DOHH2 (cell line): Measurements from ENCODE around the gene ANAPC2.

ENCODE experiments used
- H3F3A ChIP-seq: fragments of 200-600 bp; sonication (generic), shearing (Covaris generic); 2 replicates; pipeline ENCODE4 v1.6.0; 2016; ENCODE audit warnings: antibody characterized with exemption, mild to moderate bottlenecking; ENCODE audit not compliant: control insufficient read depth, insufficient read depth
- H3K27ac ChIP-seq: fragments of 200-600 bp; sonication (generic); 2 replicates; pipeline ENCODE4 v1.5.1; 2014; ENCODE audit warnings: low read depth, mild to moderate bottlenecking, low read length, moderate library complexity
- H3K27me3 ChIP-seq: fragments of 200-600 bp; sonication (generic); 2 replicates; pipeline ENCODE4 v1.6.1; 2014; ENCODE audit warnings: mild to moderate bottlenecking, low read length, mixed read lengths; ENCODE audit not compliant: control insufficient read depth
- H3K36me3 ChIP-seq: fragments of 200-600 bp; sonication (generic); 2 replicates; pipeline ENCODE4 v1.6.1; 2014; ENCODE audit warnings: mild to moderate bottlenecking, low read length, moderate library complexity, mixed read lengths; ENCODE audit not compliant: control insufficient read depth
- H3K4me1 ChIP-seq: fragments of 200-600 bp; sonication (generic); 2 replicates; pipeline ENCODE4 v1.6.1; 2014; ENCODE audit warnings: mild to moderate bottlenecking, low read length, mixed read lengths; ENCODE audit not compliant: control insufficient read depth
- H3K4me2 ChIP-seq: fragments of 200-600 bp; sonication (generic); 2 replicates; pipeline ENCODE4 v1.6.0; 2014; ENCODE audit warnings: mild to moderate bottlenecking, low read length, moderate library complexity
- H3K4me3 ChIP-seq: fragments of 200-600 bp; sonication (generic); 2 replicates; pipeline ENCODE4 v1.5.1; 2014; ENCODE audit warnings: mild to moderate bottlenecking, low read length, mixed read lengths
- H3K79me2 ChIP-seq: fragments of 200-600 bp; sonication (generic); 2 replicates; pipeline ENCODE4 v1.6.1; 2014; ENCODE audit warnings: mild to moderate bottlenecking, low read length, mixed read lengths; ENCODE audit not compliant: control insufficient read depth
- H3K9me2 ChIP-seq: fragments of 200-600 bp; sonication (generic); replicated peaks from 2 replicates; pipeline ENCODE4 v1.6.1; 2014; ENCODE audit warnings: mild to moderate bottlenecking, low read length, mixed read lengths; ENCODE audit not compliant: control insufficient read depth
- H3K9me3 ChIP-seq: fragments of 200-600 bp; sonication (generic); 2 replicates; pipeline ENCODE4 v1.6.1; 2014; ENCODE audit warnings: antibody characterized with exemption, low read length, mixed read lengths; ENCODE audit not compliant: control insufficient read depth, insufficient read depth
- H4K20me1 ChIP-seq: fragments of 200-600 bp; sonication (generic); 2 replicates; pipeline ENCODE4 v1.6.0; 2014; ENCODE audit warnings: low read depth, mild to moderate bottlenecking, antibody characterized with exemption, low read length, moderate library complexity; ENCODE audit not compliant: control insufficient read depth, insufficient read depth
- CTCF ChIP-seq: fragments of 200-600 bp; sonication (generic); IDR thresholded peaks from one replicate; pipeline ENCODE4 v1.5.1; 2014; ENCODE audit warnings: antibody characterized with exemption, mild to moderate bottlenecking, low read depth, low read length; ENCODE audit not compliant: poor library complexity, severe bottlenecking
- EZH2phosphoT487 ChIP-seq: fragments of 200-600 bp; sonication (generic); IDR thresholded peaks from 2 replicates; pipeline ENCODE4 v1.6.1; 2017; ENCODE audit warnings: borderline replicate concordance, mild to moderate bottlenecking, antibody characterized with exemption, low read length, moderate library complexity, mixed read lengths

Gene ANAPC2

GRCh38 chr9:137163365-137163715, 25.0 kb downstream of the ANAPC2 start:
- Histone ChIP-seq H3F3A (no peaks in the 10 kb centered on the region), H3K4me1 (peaks cover 19% of the 10 kb centered on the region), H3K27me3 (peaks cover 33% of the 10 kb centered on the region), H3K4me2 (no peak overlapping the region), H3K9me2 (no peaks in the 10 kb centered on the region), H3K79me2 (no peaks in the 10 kb centered on the region), H3K4me3 (no peak overlapping the region), H3K9me3 (no peaks in the 10 kb centered on the region), H3K36me3 (no peaks in the 10 kb centered on the region), H3K27ac (no peak overlapping the region), H4K20me1 (no peaks in the 10 kb centered on the region)
- no peak for TF ChIP-seq CTCF
- TF ChIP-seq EZH2phosphoT487 = no peak

GRCh38 chr9:137162505-137163364, 25.6 kb downstream of the ANAPC2 start:
- H3K9me3 ChIP-seq = no peaks in the 10 kb centered on the region
- H3K79me2 ChIP-seq = no peaks in the 10 kb centered on the region
- TF ChIP-seq EZH2phosphoT487 (no peak), CTCF (no peak)
- H3K9me2 ChIP-seq = no peaks in the 10 kb centered on the region
- H4K20me1 ChIP-seq = no peaks in the 10 kb centered on the region; the same call in 1 of the 2 replicates
- peaks cover 25% of the 10 kb centered on the region for H3K4me1 ChIP-seq
- H3K27ac ChIP-seq = no peak overlapping the region
- no peaks in the 10 kb centered on the region for H3F3A ChIP-seq
- peaks cover 32% of the 10 kb centered on the region for H3K27me3 ChIP-seq
- no peak overlapping the region for H3K4me2 ChIP-seq
- no peaks in the 10 kb centered on the region for H3K36me3 ChIP-seq
- H3K4me3 ChIP-seq = no peak overlapping the region

GRCh38 chr9:137161558-137162486, 26.5 kb downstream of the ANAPC2 start:
- Histone ChIP-seq H3F3A (no peaks in the 10 kb centered on the region), H3K27me3 (peaks cover 29% of the 10 kb centered on the region), H3K4me3 (no peak overlapping the region), H3K79me2 (no peaks in the 10 kb centered on the region), H3K27ac (no peak overlapping the region), H3K36me3 (no peaks in the 10 kb centered on the region), H3K4me2 (no peak overlapping the region), H3K9me3 (no peaks in the 10 kb centered on the region), H3K9me2 (no peaks in the 10 kb centered on the region), H4K20me1 (no peaks in the 10 kb centered on the region; the same call in 1 of the 2 replicates), H3K4me1 (peaks cover 34% of the 10 kb centered on the region)
- TF ChIP-seq EZH2phosphoT487 (no peak), CTCF (no peak)
